ENCODE results near the gene ANO4. TPM values are rescaled to one million over a fixed set of nuclear protein-coding genes. Genes with fewer than 3 reads are reported as not detected.

Gene ANO4
- total and polyA plus RNA-seq, 2 of the 8 experiments (the other 6 are each of a cell fraction or from before 2014, with no cell fraction given): 1.1 to 3.4 TPM

GRCh38 chr12:101040936-101041335 lies 246.4 kb downstream of the ANO4 start (continued):
- TF ChIP-seq CHD7 (IDR thresholded peaks at IDR 0.05; ENCODE audit: insufficient replicate concordance, low read length) (no peak), CHD2 (IDR thresholded peaks at IDR 0.05; ENCODE audit: low read length) (no peak), SUZ12 (IDR thresholded peaks at IDR 0.05; ENCODE audit: low read length) (no peak), ATF3 (IDR thresholded peaks at IDR 0.05; ENCODE audit: insufficient read depth, low read depth, low read length) (no peak), TAF1 (IDR thresholded peaks at IDR 0.05; ENCODE audit: low read depth, low read length) (no peak), KDM5A (IDR thresholded peaks at IDR 0.05; ENCODE audit: low read length) (no peak), TEAD4 (IDR thresholded peaks at IDR 0.05; ENCODE audit: low read depth, low read length) (no peak), CHD1 (IDR thresholded peaks at IDR 0.05; ENCODE audit: low read depth, low read length) (no peak), JUN (IDR thresholded peaks at IDR 0.05; ENCODE audit: low read depth, low read length) (no peak)
